GM12892 (cell line): ENCODE measurements around the gene RIMS4.

Experiments
- DNase-seq: peaks from one replicate; pipeline ENCODE4 v3.0.0; 2011; ENCODE audit not compliant: insufficient read length
- FAIRE-seq: peaks from 2 replicates; lab custom pipeline; 2011; peaks lifted over from hg19 to GRCh38; lab: Jason Lieb, UNC
- POLR2A ChIP-seq: IDR thresholded peaks from 2 replicates; pipeline ENCODE4 v1.6.1; 2011; ENCODE audit warnings: low read depth, low read length, control low read depth
- POLR2AphosphoS5 ChIP-seq: IDR thresholded peaks from 2 replicates; pipeline ENCODE4 v1.6.1; 2011; ENCODE audit warnings: low read depth, low read length, control low read depth
- TAF1 ChIP-seq: IDR thresholded peaks from 2 replicates; pipeline ENCODE4 v1.6.1; 2011; ENCODE audit warnings: low read depth, mild to moderate bottlenecking, control low read depth, low read length, borderline replicate concordance

Gene RIMS4

GRCh38 chr20:44840826-44841225 lies 30.5 kb upstream of the RIMS4 start:
- FAIRE-seq (no peak), DNase-seq (no peak)
- TF ChIP-seq TAF1: no peak
- no peak for TF ChIP-seq POLR2AphosphoS5
- TF ChIP-seq POLR2A: no peak

DNA sequence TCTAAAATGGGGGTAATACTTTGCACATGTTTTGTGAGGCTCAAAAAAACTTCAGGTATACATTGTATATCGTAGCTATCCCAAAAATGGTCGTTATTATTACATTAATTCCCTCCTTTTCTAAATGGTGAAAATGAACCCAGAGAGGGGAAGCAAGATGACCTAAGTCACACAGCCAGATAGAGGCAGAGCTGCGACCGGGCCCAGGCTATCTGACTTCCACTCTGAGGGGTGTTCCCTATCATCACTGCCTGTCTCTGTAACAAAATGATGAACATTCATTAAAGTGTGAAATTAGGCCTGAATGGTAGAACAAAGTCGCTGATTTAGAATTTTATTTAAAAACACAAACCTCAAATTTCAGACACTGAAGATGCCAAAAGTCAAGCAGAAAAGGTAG lies 29.1 kb upstream of the RIMS4 start:
- FAIRE-seq (no peak), DNase-seq (no peak)
- TF ChIP-seq POLR2AphosphoS5 (no peak), TAF1 (no peak)

- no peak for FAIRE-seq
Observed at GRCh38 chr20:44838521-44838920, 28.2 kb upstream of the RIMS4 start.

GRCh38 chr20:44837946-44838345 lies 27.6 kb upstream of the RIMS4 start:
- no peak for FAIRE-seq
- TF ChIP-seq TAF1 (no peak), POLR2A (no peak), POLR2AphosphoS5 (no peak)
- no peak for DNase-seq

More at GRCh38 chr20:44838521-44838920, 28.2 kb upstream of the RIMS4 start:
- DNase-seq: no peak
- TF ChIP-seq POLR2A: no peak
- no peak for TF ChIP-seq POLR2AphosphoS5
- no peak for TF ChIP-seq TAF1

GRCh38 chr20:44836601-44837120 lies 26.3 kb upstream of the RIMS4 start:
- FAIRE-seq (no peak), DNase-seq (no peak)
- TF ChIP-seq POLR2AphosphoS5 (no peak), POLR2A (no peak), TAF1 (no peak)

GRCh38 chr20:44835661-44836221 lies 25.4 kb upstream of the RIMS4 start:
- TF ChIP-seq POLR2AphosphoS5: no peak
- no peak for TF ChIP-seq TAF1
- TF ChIP-seq POLR2A: no peak
- DNase-seq (no peak), FAIRE-seq (no peak)

GRCh38 chr20:44835116-44835515 lies 24.8 kb upstream of the RIMS4 start:
- no peak for TF ChIP-seq POLR2AphosphoS5
- no peak for TF ChIP-seq TAF1
- TF ChIP-seq POLR2A: no peak
- FAIRE-seq: no peak
- no peak for DNase-seq

GRCh38 chr20:44834693-44835092 lies 24.3 kb upstream of the RIMS4 start:
- no peak for DNase-seq
- no peak for FAIRE-seq
- TF ChIP-seq POLR2AphosphoS5: no peak
- TF ChIP-seq TAF1: no peak
- no peak for TF ChIP-seq POLR2A

DNA sequence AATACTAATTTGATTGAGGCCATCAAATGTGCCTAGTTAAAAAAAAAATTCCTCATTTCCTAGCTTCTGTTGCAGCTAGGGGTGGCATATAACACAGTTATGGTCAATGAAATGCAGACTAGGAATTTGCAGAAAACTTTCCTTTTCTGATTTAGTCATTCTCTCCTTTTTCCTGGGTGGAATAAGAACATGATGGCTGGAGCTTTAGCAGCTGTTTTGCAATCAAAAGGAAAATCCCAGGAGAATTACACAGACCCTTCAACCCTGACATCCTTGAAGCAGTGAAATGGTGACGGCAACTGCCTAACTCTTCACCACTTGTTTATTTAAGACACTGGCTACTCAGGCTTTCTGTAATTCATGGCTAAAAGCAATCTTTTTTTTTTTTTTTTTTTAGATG lies 23.1 kb upstream of the RIMS4 start:
- no peak for FAIRE-seq
- no peak for TF ChIP-seq TAF1
- no peak for TF ChIP-seq POLR2AphosphoS5
- no peak for TF ChIP-seq POLR2A
- no peak for DNase-seq

- DNase-seq: no peak
- TF ChIP-seq POLR2AphosphoS5: no peak
- TF ChIP-seq TAF1: no peak
- no peak for TF ChIP-seq POLR2A
- FAIRE-seq: no peak
Observed at GRCh38 chr20:44832724-44833123, 22.4 kb upstream of the RIMS4 start.

DNA sequence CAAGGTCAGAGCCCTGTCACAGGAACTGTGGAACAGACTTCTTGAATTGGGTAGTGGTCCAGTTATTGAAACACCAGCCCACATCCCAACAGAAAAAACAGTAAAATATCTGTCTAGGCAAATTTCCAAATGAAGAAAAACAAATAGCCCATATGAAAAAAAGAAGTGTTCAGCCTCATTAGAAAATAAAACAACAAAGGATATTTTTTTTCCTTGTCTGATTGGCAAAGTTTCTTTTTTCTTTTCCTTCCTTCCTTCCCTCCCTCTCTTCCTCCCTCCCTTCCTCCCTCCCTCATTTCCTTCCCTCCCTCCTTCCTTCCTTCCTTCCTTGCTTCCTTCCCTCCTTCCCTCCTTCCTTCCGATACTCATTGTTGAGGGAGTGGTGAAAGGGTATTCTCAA lies 20.6 kb upstream of the RIMS4 start:
- no peak for DNase-seq

GRCh38 chr20:44830523-44830922 lies 20.2 kb upstream of the RIMS4 start:
- no peak for DNase-seq
- no peak for TF ChIP-seq POLR2AphosphoS5
- TF ChIP-seq TAF1: no peak
- no peak for TF ChIP-seq POLR2A
- FAIRE-seq: no peak

More for the DNA sequence above, 20.6 kb upstream of the RIMS4 start:
- TF ChIP-seq POLR2A (no peak), TAF1 (no peak), POLR2AphosphoS5 (no peak)
- FAIRE-seq: no peak
